HepG2 (cell line): Measurements from ENCODE around the gene RAD51AP1. TPM values are rescaled to one million over a fixed set of nuclear protein-coding genes. Genes with fewer than 3 reads are reported as not detected.

Experiments used
- ATAC-seq: fragments of 200-7000 bp; cut with Tn5 transposase; 3 replicates; pipeline ENCODE4 v1.9.1; 2020; ENCODE audit warnings: mild to moderate bottlenecking, moderate library complexity
- BruUV-seq: library from RNA; stranded (reverse); fragments of 400-500 nt; replicated peaks from 2 replicates; lab custom pipeline; 2021; lab: Mats Ljungman, UMichigan
- CTCF ChIA-PET: fragments of 300-600 bp; formaldehyde crosslinking; extraction: SDS; loops from one replicate; lab custom pipeline; 2021; ENCODE audit warnings: low total read pairs, inconsistent platforms, low intra/inter-chr PET ratio; lab: Yijun Ruan, JAX
- POLR2A ChIA-PET: fragments of 350-600 bp; sonication (Branson Sonifier 250); formaldehyde crosslinking; loops from one replicate; lab custom pipeline; 2020; ENCODE audit warnings: antibody characterized with exemption, inconsistent platforms; lab: Yijun Ruan, JAX
- DNase-seq: peaks from one replicate; pipeline ENCODE4 v3.0.0-alpha.2; 2015; ENCODE audit warnings: low spot score
- FAIRE-seq: peaks from 3 replicates; lab custom pipeline; 2011; peaks lifted over from hg19 to GRCh38; lab: Jason Lieb, UNC
- H2AFZ ChIP-seq: one replicate; pipeline ENCODE4 v1.6.1; 2011; ENCODE audit warnings: low read length, inconsistent platforms
- H3K27ac ChIP-seq: fragments of 300-600 bp; 3 replicates; pipeline ENCODE4 v1.8.0; 2011; ENCODE audit warnings: mixed run types, mild to moderate bottlenecking, mixed read lengths, low read length, inconsistent platforms; ENCODE audit not compliant: insufficient read depth; ENCODE audit errors: extremely low read length
- H3K27me3 ChIP-seq, 2 experiments: fragments of 200-600 bp in 1 of 2; 2 replicates in 1 of 2; 3 replicates in 1 of 2; pipeline versions ENCODE4 v1.6.0 to v1.8.0; 2011; ENCODE audit warnings: low read length in 2 of 2, mild to moderate bottlenecking in 2 of 2, moderate library complexity in 2 of 2, inconsistent platforms in 1 of 2; ENCODE audit not compliant: insufficient read depth in 2 of 2, control insufficient read depth in 1 of 2
- H3K36me3 ChIP-seq, 2 experiments: fragments of 200-600 bp in 1 of 2; replicated peaks in 1 of 2; 2 replicates in 1 of 2; 3 replicates in 1 of 2; pipeline versions ENCODE4 v1.5.1 to v1.8.0; 2011; ENCODE audit warnings: low read length in 2 of 2, inconsistent platforms in 1 of 2; ENCODE audit not compliant: insufficient read depth in 2 of 2, control insufficient read depth in 1 of 2
- H3K4me1 ChIP-seq: 2 replicates; pipeline ENCODE4 v1.5.1; 2012; ENCODE audit warnings: low read length, inconsistent platforms; ENCODE audit not compliant: insufficient read depth
- H3K4me2 ChIP-seq: 2 replicates; pipeline ENCODE4 v1.6.0; 2011; ENCODE audit warnings: low read depth, low read length, inconsistent platforms
- H3K4me3 ChIP-seq, 3 experiments: fragments of 200-600 bp in 1 of 3; sonication (generic), shearing (Covaris generic) in 1 of 3; replicated peaks in 1 of 3; 2 replicates each; pipeline ENCODE4 v1.5.1; 2011 to 2016; ENCODE audit warnings: low read length in 3 of 3, inconsistent platforms in 2 of 3, low read depth in 2 of 3, mild to moderate bottlenecking in 2 of 3, control low read depth in 1 of 3, mixed read lengths in 1 of 3; ENCODE audit not compliant: insufficient read depth in 1 of 3
- H3K79me2 ChIP-seq: one replicate; pipeline ENCODE4 v1.6.1; 2011; ENCODE audit warnings: low read length, inconsistent platforms; ENCODE audit not compliant: insufficient read depth
- H3K9ac ChIP-seq: 2 replicates; pipeline ENCODE4 v1.6.0; 2011; ENCODE audit warnings: mild to moderate bottlenecking, low read depth, low read length, inconsistent platforms; ENCODE audit not compliant: insufficient read depth
- H3K9me3 ChIP-seq: 2 replicates; pipeline ENCODE4 v1.5.1; 2012; ENCODE audit warnings: mild to moderate bottlenecking, low read length
- H4K20me1 ChIP-seq: 2 replicates; pipeline ENCODE4 v1.6.0; 2011; ENCODE audit warnings: inconsistent platforms, mild to moderate bottlenecking, low read length, moderate library complexity; ENCODE audit not compliant: insufficient read depth
- FOXM1 ChIP-seq: sonication (generic); formaldehyde crosslinking; IDR thresholded peaks from 2 replicates; pipeline ENCODE4 v1.5.0; 2020; ENCODE audit warnings: missing genetic modification reagents
- MAFF ChIP-seq: IDR thresholded peaks from 2 replicates; pipeline ENCODE4 v1.6.1; 2011; ENCODE audit warnings: low read depth, low read length, improper control_type of control experiment
- MAFK ChIP-seq, 2 experiments: IDR thresholded peaks in 1 of 2; conservative IDR thresholded peaks in 1 of 2; 2 replicates each; pipeline ENCODE4 v1.6.1; 2011; ENCODE audit warnings: improper control_type of control experiment in 2 of 2, low read length in 2 of 2
- ZFP41 ChIP-seq: sonication (generic); formaldehyde crosslinking; IDR thresholded peaks from 2 replicates; pipeline ENCODE4 v1.4.0; 2020; ENCODE audit warnings: mild to moderate bottlenecking, missing genetic modification reagents, borderline replicate concordance
- ZNF333 ChIP-seq: sonication (generic); formaldehyde crosslinking; IDR thresholded peaks from 2 replicates; pipeline ENCODE4 v1.4.0; 2020; ENCODE audit warnings: mild to moderate bottlenecking, missing genetic modification reagents, borderline replicate concordance
- ZNF589 ChIP-seq: sonication (generic); formaldehyde crosslinking; conservative IDR thresholded peaks from 2 replicates; pipeline ENCODE4 v1.8.0; 2022; ENCODE audit warnings: mild to moderate bottlenecking, moderate library complexity, missing genetic modification reagents
- ZNF761 ChIP-seq: sonication (generic); formaldehyde crosslinking; conservative IDR thresholded peaks from 2 replicates; pipeline ENCODE4 v1.4.0; 2020; ENCODE audit warnings: mild to moderate bottlenecking, missing genetic modification reagents
- WGBS: methylation state at CpG from one replicate; pipeline ENCODE4 v1.1.6; 2017; ENCODE audit warnings: low lambda C conversion rate; 5-methylcytosine and 5-hydroxymethylcytosine counted together
- in situ Hi-C: cut with HindIII; loops from 2 replicates; pipeline ENCODE4 v1.10.0; 2017; ENCODE audit warnings: low pct_unique_long_range_greater_than_20kb; ENCODE audit not compliant: extremely low pct_ligation_motif_present
- intact Hi-C: fragments of 100-400 bp; cut with micrococcal nuclease; formaldehyde crosslinking; loops from one replicate; pipeline ENCODE4 v1.10.0; 2022; ENCODE audit not compliant: unreplicated experiment
- polyA plus RNA-seq, 8 experiments: library from polyadenylated mRNA; depleted of rRNA in 3 of 8; stranded (reverse) in 7 of 8; unstranded in 1 of 8; fragments of >200 nt; fragmentation: Illumina TruSeq in 4 of 8; extraction: Trizol in 4 of 8; gene quantifications; 2 replicates each; pipeline versions ENCODE4 v1.2.1 to v1.2.3, GENCODE V29; 2011 to 2016; ENCODE audit warnings: low read depth in 4 of 8, missing spikeins in 1 of 8, mixed read lengths in 1 of 8; ENCODE audit not compliant: insufficient read depth in 1 of 8
- total RNA-seq, 5 experiments: library from RNA; depleted of rRNA; stranded (reverse); fragments of >200 nt; fragmentation: Illumina TruSeq; extraction: Trizol; gene quantifications; 2 replicates each; pipeline ENCODE4 v1.2.3, GENCODE V29; 2016; ENCODE audit warnings: low read depth in 1 of 5
- TF ChIP-seq, protein P1 (sequence below): sonication (generic); formaldehyde crosslinking; IDR thresholded peaks from 2 replicates; pipeline ENCODE4 v1.4.0; 2020; ENCODE audit warnings: mild to moderate bottlenecking, low read depth, missing genetic modification reagents

The RAD51AP1 gene
- total and polyA plus RNA-seq, 2 of the 13 experiments (the other 11 are each of a cell fraction or from before 2014, with no cell fraction given) = 16.6 to 49.3 TPM

DNA sequence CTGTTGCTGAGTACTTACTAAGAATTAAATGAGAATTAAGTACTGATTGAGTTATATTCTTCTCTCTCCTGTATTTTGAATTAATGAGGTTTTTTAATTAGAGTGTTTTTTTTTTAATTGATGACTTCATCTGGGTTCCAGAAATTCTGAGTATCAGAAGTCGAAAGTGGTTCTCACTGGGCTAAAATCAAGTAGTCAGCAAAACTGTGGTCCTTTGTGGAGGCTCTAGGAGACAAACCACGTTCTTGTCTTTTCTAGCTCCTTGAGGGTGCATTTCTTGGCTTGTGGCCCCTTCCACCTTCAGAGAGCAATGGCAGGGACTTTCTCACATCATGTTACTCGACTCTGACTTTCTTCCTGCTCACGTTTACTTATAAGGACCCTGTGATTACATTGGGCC is 15.3 kb downstream of the RAD51AP1 start:
- POLR2A ChIA-PET = no interaction called here
- Histone ChIP-seq H3K9me3 (no peaks in the 10 kb centered on the region), H3K4me3 (no peak overlapping the region), H3K4me2 (no peak overlapping the region), H3K27me3 (no peaks in the 10 kb centered on the region), H3K9ac (no peak overlapping the region), H3K27ac (no peak overlapping the region), H2AFZ (no peak overlapping the region), H3K4me1 (no peaks in the 10 kb centered on the region), H3K36me3 (peaks cover 1 to 21% of the 10 kb centered on the region in 2 experiments), H4K20me1 (no peaks in the 10 kb centered on the region), H3K79me2 (no peaks in the 10 kb centered on the region)
- TF ChIP-seq, protein P1, sequence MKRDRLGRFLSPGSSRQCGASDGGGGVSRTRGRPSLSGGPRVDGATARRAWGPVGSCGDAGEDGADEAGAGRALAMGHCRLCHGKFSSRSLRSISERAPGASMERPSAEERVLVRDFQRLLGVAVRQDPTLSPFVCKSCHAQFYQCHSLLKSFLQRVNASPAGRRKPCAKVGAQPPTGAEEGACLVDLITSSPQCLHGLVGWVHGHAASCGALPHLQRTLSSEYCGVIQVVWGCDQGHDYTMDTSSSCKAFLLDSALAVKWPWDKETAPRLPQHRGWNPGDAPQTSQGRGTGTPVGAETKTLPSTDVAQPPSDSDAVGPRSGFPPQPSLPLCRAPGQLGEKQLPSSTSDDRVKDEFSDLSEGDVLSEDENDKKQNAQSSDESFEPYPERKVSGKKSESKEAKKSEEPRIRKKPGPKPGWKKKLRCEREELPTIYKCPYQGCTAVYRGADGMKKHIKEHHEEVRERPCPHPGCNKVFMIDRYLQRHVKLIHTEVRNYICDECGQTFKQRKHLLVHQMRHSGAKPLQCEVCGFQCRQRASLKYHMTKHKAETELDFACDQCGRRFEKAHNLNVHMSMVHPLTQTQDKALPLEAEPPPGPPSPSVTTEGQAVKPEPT (CRISPR knock-in tag) = no peak
- TF ChIP-seq MAFF (peak; percentile 60), MAFK (conservative IDR thresholded peaks at IDR 0.05 in 1 of 2, IDR thresholded peaks at IDR 0.05 in 1 of 2; ENCODE audit: low read length in 2 of 2) (peak; percentile 63 to 73)
- intact Hi-C loops (no loop called here), in situ Hi-C loops (no loop called here)
- 98% methylated on average over 4 of the region's 4 CpGs for WGBS
- no peak for ATAC-seq
- CTCF ChIA-PET = no interaction called here
- FAIRE-seq = no peak
- DNase-seq = no peak
- no TSS peak for BruUV-seq

- no peak overlapping the region for H2AFZ ChIP-seq
- H3K4me3 ChIP-seq = no peak overlapping the region
- WGBS = 95% methylated on average over 2 of the region's 2 CpGs
- DNase-seq (no peak), FAIRE-seq (no peak), ATAC-seq (no peak)
- no peaks in the 10 kb centered on the region for H3K4me1 ChIP-seq
- CTCF ChIA-PET = no interaction called here
- H3K9me3 ChIP-seq = no peaks in the 10 kb centered on the region
- no peak overlapping the region for H3K4me2 ChIP-seq
- POLR2A ChIA-PET = no interaction called here
- no peaks in the 10 kb centered on the region for H4K20me1 ChIP-seq
- no TSS peak for BruUV-seq
- intact Hi-C loops (no loop called here), in situ Hi-C loops (no loop called here)
- no peak overlapping the region for H3K27ac ChIP-seq
- peaks cover 0 to 11% of the 10 kb centered on the region in 2 experiments for H3K36me3 ChIP-seq
- no peak overlapping the region for H3K9ac ChIP-seq
- no peaks in the 10 kb centered on the region for H3K27me3 ChIP-seq
- TF ChIP-seq ZNF589 (CRISPR knock-in tag) (no peak), ZFP41 (CRISPR knock-in tag) (no peak), ZNF333 (CRISPR knock-in tag) (no peak), ZNF761 (no peak), MAFK (conservative IDR thresholded peaks at IDR 0.05 in 1 of 2, IDR thresholded peaks at IDR 0.05 in 1 of 2; ENCODE audit: low read length in 2 of 2) (no peak), FOXM1 (CRISPR knock-in tag) (no peak)
- TF ChIP-seq, all 625 proteins: peak for 0
- H3K79me2 ChIP-seq = no peaks in the 10 kb centered on the region
Measured at GRCh38 chr12:4555804-4556203, 17.1 kb downstream of the RAD51AP1 start.
